ENCODE results near the gene OAS3. TPM values are rescaled to one million over a fixed set of nuclear protein-coding genes. Genes with fewer than 3 reads are reported as not detected.
"Not testable (repeated sequence)": the region's sequence is repeated elsewhere in the genome, so short reads cannot be mapped to it uniquely, and the experiment has no call there.

The OAS3 gene
- total RNA-seq, 1 experiment from 2014 or later = 1.2 TPM

GRCh38 chr12:112909693-112910092 lies 28.6 kb upstream of the OAS3 start (continued):
- no peak for TF ChIP-seq MLX (CRISPR knock-in tag; IDR thresholded peaks at IDR 0.05)
- TF ChIP-seq CREB1 (CRISPR knock-in tag; IDR thresholded peaks at IDR 0.05) = no peak

GRCh38 chr12:112913038-112913688 lies 25.1 kb upstream of the OAS3 start:
- peaks cover 13% of the 10 kb centered on the region for H3K36me3 Mint-ChIP-seq
- no peak for ATAC-seq

GRCh38 chr12:112913888-112914287 lies 24.4 kb upstream of the OAS3 start:
- H3K27me3 Mint-ChIP-seq (ENCODE audit: low read depth); H3K4me1 Mint-ChIP-seq; DNase-seq (ENCODE audit: low spot score); CTCF ChIA-PET; H3K4me3 Mint-ChIP-seq; ATAC-seq; POLR2A ChIA-PET; H3K27ac Mint-ChIP-seq: not testable (repeated sequence)
- peaks cover 13% of the 10 kb centered on the region for H3K36me3 Mint-ChIP-seq
- peaks cover 36% of the 10 kb centered on the region for H3K9me3 Mint-ChIP-seq

More at GRCh38 chr12:112913038-112913688, 25.1 kb upstream of the OAS3 start:
- Mint-ChIP-seq H3K4me3 (no peak overlapping the region), H3K27ac (no peak overlapping the region), H3K27me3 (ENCODE audit: low read depth) (peaks cover 8% of the 10 kb centered on the region; the same call in 1 of the 2 replicates), H3K4me1 (0 out of 2 replicates have a peak, but pooled peaks cover 3% of the 10 kb centered on the region), H3K9me3 (peaks cover 35% of the 10 kb centered on the region)
- DNase-seq (ENCODE audit: low spot score) = no peak
- no peak for TF ChIP-seq IRF2 (CRISPR knock-in tag; IDR thresholded peaks at IDR 0.05; ENCODE audit: borderline replicate concordance, low read depth)
- no peak for TF ChIP-seq ZNF138 (CRISPR knock-in tag; conservative IDR thresholded peaks at IDR 0.05)
- TF ChIP-seq CBFB (CRISPR knock-in tag; IDR thresholded peaks at IDR 0.05; ENCODE audit: low read depth) = no peak
- peak; percentile 63 for TF ChIP-seq GTF2I (CRISPR knock-in tag; conservative IDR thresholded peaks at IDR 0.05)
- no peak for TF ChIP-seq JAZF1 (CRISPR knock-in tag; IDR thresholded peaks at IDR 0.05)
- peak; percentile 62; the same call in 1 of the 2 replicates for TF ChIP-seq ZNF317 (CRISPR knock-in tag; IDR thresholded peaks at IDR 0.05; ENCODE audit: borderline replicate concordance, low read depth)
- no peak for TF ChIP-seq ZNF423 (CRISPR knock-in tag; IDR thresholded peaks at IDR 0.05)
- ChIA-PET POLR2A (no interaction called here), CTCF (no interaction called here)

DNA sequence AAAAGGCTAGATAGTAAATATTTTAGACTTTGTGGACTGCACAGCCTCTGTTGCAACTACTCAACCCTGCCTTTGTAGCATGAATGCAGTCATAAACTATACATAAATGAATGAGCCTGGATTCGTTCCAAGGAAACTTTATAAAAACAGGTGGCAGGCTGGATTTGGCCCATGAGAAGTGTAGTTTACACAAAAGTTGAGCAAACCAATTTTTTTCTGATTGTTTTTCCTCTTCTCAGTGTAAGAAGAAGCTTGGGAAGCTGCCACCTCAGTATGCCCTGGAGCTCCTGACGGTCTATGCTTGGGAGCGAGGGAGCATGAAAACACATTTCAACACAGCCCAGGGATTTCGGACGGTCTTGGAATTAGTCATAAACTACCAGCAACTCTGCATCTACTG lies 22.0 kb upstream of the OAS3 start:
- POLR2A ChIA-PET = no interaction called here
- ATAC-seq (no peak), DNase-seq (ENCODE audit: low spot score) (no peak)
- TF ChIP-seq CREB1 (CRISPR knock-in tag; IDR thresholded peaks at IDR 0.05) = no peak
- no peak for TF ChIP-seq IRF2 (CRISPR knock-in tag; IDR thresholded peaks at IDR 0.05; ENCODE audit: borderline replicate concordance, low read depth)
- no peak for TF ChIP-seq NR2C2 (CRISPR knock-in tag; IDR thresholded peaks at IDR 0.05)
- TF ChIP-seq, protein P1, sequence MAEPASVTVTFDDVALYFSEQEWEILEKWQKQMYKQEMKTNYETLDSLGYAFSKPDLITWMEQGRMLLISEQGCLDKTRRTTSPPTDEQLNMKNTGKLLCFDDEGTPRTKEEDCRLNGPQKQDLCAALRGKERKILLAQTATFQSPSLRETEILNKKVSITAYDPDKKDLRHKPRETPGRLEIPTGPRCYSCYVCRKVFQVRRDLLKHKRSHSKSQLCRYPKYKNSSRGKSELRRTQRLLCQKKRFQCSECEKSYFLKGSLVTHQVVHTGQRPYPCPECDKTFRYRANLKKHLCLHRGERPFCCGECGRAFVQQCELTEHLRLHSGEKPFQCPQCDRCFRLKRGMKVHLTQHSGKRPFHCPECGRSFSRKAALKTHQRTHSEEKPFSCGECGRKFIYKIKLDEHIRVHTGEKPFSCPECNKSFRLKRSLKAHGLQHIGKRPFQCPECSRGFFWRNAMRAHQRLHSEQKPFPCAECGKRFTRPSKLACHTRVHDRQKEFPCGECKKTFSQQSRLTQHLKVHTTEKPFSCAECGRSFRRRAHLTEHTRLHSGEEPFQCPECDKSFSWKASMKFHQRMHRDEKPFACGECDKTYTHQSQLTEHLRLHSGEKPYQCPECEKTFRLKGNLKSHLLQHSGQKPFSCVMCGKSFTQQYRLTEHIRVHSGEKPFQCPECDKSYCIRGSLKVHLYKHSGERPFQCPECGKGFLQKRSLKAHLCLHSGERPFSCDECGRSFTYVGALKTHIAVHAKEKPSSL (CRISPR knock-in tag; conservative IDR thresholded peaks at IDR 0.05) = no peak
- TF ChIP-seq PRRX2 (CRISPR knock-in tag; IDR thresholded peaks at IDR 0.05) = no peak
- TF ChIP-seq, protein P2, sequence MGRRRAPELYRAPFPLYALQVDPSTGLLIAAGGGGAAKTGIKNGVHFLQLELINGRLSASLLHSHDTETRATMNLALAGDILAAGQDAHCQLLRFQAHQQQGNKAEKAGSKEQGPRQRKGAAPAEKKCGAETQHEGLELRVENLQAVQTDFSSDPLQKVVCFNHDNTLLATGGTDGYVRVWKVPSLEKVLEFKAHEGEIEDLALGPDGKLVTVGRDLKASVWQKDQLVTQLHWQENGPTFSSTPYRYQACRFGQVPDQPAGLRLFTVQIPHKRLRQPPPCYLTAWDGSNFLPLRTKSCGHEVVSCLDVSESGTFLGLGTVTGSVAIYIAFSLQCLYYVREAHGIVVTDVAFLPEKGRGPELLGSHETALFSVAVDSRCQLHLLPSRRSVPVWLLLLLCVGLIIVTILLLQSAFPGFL (CRISPR knock-in tag; IDR thresholded peaks at IDR 0.05; ENCODE audit: borderline replicate concordance) = no peak
- TF ChIP-seq ZBTB43 (CRISPR knock-in tag; IDR thresholded peaks at IDR 0.05) = no peak
- no peak for TF ChIP-seq RORB (CRISPR knock-in tag; IDR thresholded peaks at IDR 0.05)
- CTCF ChIA-PET = interaction anchor here (1.0 to 1.1 kb wide), 2 partner anchors 77 to 93 kb away, joined by 3 read pairs; no protein-coding TSS in a partner anchor
- Mint-ChIP-seq H3K4me3 (no peak overlapping the region), H3K9me3 (peaks cover 36% of the 10 kb centered on the region), H3K27me3 (ENCODE audit: low read depth) (peaks cover 10% of the 10 kb centered on the region), H3K27ac (no peak overlapping the region), H3K4me1 (no peaks in the 10 kb centered on the region), H3K36me3 (peaks cover 13% of the 10 kb centered on the region)

Data from WTC11 (cell line).